ENCODE data around the gene NKAIN4.

Gene NKAIN4

GRCh38 chr20:63273059-63273579, 18.9 kb upstream of the NKAIN4 start:
- DNase-seq: no peak

GRCh38 chr20:63272105-63273058, 18.1 kb upstream of the NKAIN4 start, which contains the start of gene ARFGAP1:
TSS of gene ARFGAP1 (plus strand) at chr20:63272813. CDS start at chr20:63275581, 2,768 bp downstream.
- DNase-seq: peak; percentile 73 to 83 (median 80)

- no peak for DNase-seq
These were observed 16.5 kb upstream of the NKAIN4 start for GRCh38 chr20:63270606-63271325.

- no peak for DNase-seq
These were observed 15.5 kb upstream of the NKAIN4 start for GRCh38 chr20:63269724-63270123.

- no peak for DNase-seq
These were observed 14.6 kb upstream of the NKAIN4 start for GRCh38 chr20:63268671-63269439.

GRCh38 chr20:63268256-63268655, 14.0 kb upstream of the NKAIN4 start:
- no peak for DNase-seq

GRCh38 chr20:63267691-63268090, 13.4 kb upstream of the NKAIN4 start:
- no peak for DNase-seq

- DNase-seq: no peak
These were observed 11.7 kb upstream of the NKAIN4 start for GRCh38 chr20:63265891-63266515.

- no peak for DNase-seq
These were observed 10.3 kb upstream of the NKAIN4 start for GRCh38 chr20:63264519-63264918.

- DNase-seq: no peak
These were observed 9.7 kb upstream of the NKAIN4 start for GRCh38 chr20:63264000-63264399.

GRCh38 chr20:63262836-63263235, 8.6 kb upstream of the NKAIN4 start:
- DNase-seq: no peak

GRCh38 chr20:63261795-63262528, 7.7 kb upstream of the NKAIN4 start:
- DNase-seq: no peak

GRCh38 chr20:63261060-63261794, 7.0 kb upstream of the NKAIN4 start:
- DNase-seq: no peak

- DNase-seq: no peak
These were observed 6.3 kb upstream of the NKAIN4 start for GRCh38 chr20:63260521-63260920.

GRCh38 chr20:63259734-63260460, 5.6 kb upstream of the NKAIN4 start:
- no peak for DNase-seq

- DNase-seq: no peak
These were observed 4.5 kb upstream of the NKAIN4 start for GRCh38 chr20:63258781-63259180.

GRCh38 chr20:63257629-63258028, 3.4 kb upstream of the NKAIN4 start:
- no peak for DNase-seq

GRCh38 chr20:63256954-63257353, 2.7 kb upstream of the NKAIN4 start:
- no peak for DNase-seq

- no peak for DNase-seq
These were observed 1.9 kb upstream of the NKAIN4 start for GRCh38 chr20:63255931-63256704.
